GM23338 (cell line): ENCODE data around the gene LAP3.
A peak's percentile ranks its signal among the peaks of the same experiment; 100 is the strongest.

ENCODE experiments used
- CREB1 ChIP-seq: fragments of 250-450 bp; sonication (Bioruptor Pico); IDR thresholded peaks from 2 replicates; pipeline ENCODE4 v1.5.0; 2020; ENCODE audit warnings: low read depth, mild to moderate bottlenecking, moderate library complexity
- CTCF ChIP-seq, 2 experiments: fragments of 200-600 bp in 1 of 2; sonication (generic) in 1 of 2; conservative IDR thresholded peaks; 2 replicates each; pipeline versions ENCODE4 v1.5.1 to v1.6.1; 2016 to 2017; ENCODE audit warnings: antibody characterized with exemption in 2 of 2, low read depth in 2 of 2, mild to moderate bottlenecking in 2 of 2, moderate library complexity in 1 of 2
- EZH2 ChIP-seq: fragments of 200-600 bp; sonication (generic); IDR thresholded peaks from one replicate; pipeline ENCODE4 v1.8.0; 2017; ENCODE audit warnings: antibody characterized with exemption, mild to moderate bottlenecking, low read depth; ENCODE audit not compliant: unreplicated experiment
- TF ChIP-seq, protein P1 (sequence below): IDR thresholded peaks from one replicate; pipeline ENCODE4 v1.6.1; 2018; ENCODE audit warnings: antibody characterized with exemption; ENCODE audit not compliant: unreplicated experiment

- TF ChIP-seq, protein P1, sequence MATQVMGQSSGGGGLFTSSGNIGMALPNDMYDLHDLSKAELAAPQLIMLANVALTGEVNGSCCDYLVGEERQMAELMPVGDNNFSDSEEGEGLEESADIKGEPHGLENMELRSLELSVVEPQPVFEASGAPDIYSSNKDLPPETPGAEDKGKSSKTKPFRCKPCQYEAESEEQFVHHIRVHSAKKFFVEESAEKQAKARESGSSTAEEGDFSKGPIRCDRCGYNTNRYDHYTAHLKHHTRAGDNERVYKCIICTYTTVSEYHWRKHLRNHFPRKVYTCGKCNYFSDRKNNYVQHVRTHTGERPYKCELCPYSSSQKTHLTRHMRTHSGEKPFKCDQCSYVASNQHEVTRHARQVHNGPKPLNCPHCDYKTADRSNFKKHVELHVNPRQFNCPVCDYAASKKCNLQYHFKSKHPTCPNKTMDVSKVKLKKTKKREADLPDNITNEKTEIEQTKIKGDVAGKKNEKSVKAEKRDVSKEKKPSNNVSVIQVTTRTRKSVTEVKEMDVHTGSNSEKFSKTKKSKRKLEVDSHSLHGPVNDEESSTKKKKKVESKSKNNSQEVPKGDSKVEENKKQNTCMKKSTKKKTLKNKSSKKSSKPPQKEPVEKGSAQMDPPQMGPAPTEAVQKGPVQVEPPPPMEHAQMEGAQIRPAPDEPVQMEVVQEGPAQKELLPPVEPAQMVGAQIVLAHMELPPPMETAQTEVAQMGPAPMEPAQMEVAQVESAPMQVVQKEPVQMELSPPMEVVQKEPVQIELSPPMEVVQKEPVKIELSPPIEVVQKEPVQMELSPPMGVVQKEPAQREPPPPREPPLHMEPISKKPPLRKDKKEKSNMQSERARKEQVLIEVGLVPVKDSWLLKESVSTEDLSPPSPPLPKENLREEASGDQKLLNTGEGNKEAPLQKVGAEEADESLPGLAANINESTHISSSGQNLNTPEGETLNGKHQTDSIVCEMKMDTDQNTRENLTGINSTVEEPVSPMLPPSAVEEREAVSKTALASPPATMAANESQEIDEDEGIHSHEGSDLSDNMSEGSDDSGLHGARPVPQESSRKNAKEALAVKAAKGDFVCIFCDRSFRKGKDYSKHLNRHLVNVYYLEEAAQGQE, result no peak
- TF ChIP-seq CTCF (conservative IDR thresholded peaks at IDR 0.05; ENCODE audit: low read depth in 2 of 2) (peak; percentile 43 to 53), EZH2 (no peak), CREB1 (CRISPR knock-in tag) (no peak)
These were observed 70.9 kb downstream of the LAP3 start for GRCh38 chr4:17647927-17648326.
